Measurements from ENCODE around the gene OSBPL10. TPM values are rescaled to one million over a fixed set of nuclear protein-coding genes. Genes with fewer than 3 reads are reported as not detected.

OSBPL10 gene
- polyA plus RNA-seq, 1 donor from 2014 or later = 2.0 TPM

DNA sequence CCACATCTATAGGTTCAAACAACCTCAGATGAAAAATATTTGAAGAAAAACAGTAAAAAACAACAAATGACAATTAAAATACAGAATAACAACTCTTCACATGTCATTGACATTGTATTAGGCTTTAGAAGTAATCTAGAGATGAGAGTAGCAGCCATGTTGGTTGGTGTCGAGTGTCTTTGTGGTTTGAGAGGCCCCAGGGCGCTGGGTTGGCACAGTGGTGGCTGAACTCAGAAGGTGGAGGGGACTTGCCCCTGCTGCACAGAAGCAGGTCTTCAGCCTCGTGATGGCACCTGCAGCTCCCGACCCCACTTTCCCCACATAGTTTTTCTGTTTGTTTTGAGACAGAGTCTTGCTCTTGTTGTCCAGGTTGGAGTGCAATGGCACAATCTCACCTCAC is 187.2 kb downstream of the OSBPL10 start:
- no peaks in the 10 kb centered on the region for H4K20me1 ChIP-seq (ENCODE audit: insufficient read depth)
- H2AFZ ChIP-seq (ENCODE audit: low read depth, low read length) = no peak overlapping the region
- H3F3A ChIP-seq (ENCODE audit: insufficient read depth, low read length, poor library complexity, severe bottlenecking) = no peaks in the 10 kb centered on the region
- H3K27ac ChIP-seq (ENCODE audit: low read length) = no peak overlapping the region
- no peaks in the 10 kb centered on the region for H3K36me3 ChIP-seq (ENCODE audit: insufficient read depth, low read length)
- H3K9me3 ChIP-seq (ENCODE audit: low read length) = no peaks in the 10 kb centered on the region
- no peak overlapping the region for H3K4me3 ChIP-seq (ENCODE audit: low read length)
- H3K9ac ChIP-seq (ENCODE audit: low read length) = no peak overlapping the region
- TF ChIP-seq RAD21 (conservative IDR thresholded peaks at IDR 0.05) = no peak
- TF ChIP-seq POLR2AphosphoS5 (IDR thresholded peaks at IDR 0.05) = no peak
- no peak for TF ChIP-seq SMC3 (conservative IDR thresholded peaks at IDR 0.05; ENCODE audit: poor library complexity)
- TF ChIP-seq, protein P1, sequence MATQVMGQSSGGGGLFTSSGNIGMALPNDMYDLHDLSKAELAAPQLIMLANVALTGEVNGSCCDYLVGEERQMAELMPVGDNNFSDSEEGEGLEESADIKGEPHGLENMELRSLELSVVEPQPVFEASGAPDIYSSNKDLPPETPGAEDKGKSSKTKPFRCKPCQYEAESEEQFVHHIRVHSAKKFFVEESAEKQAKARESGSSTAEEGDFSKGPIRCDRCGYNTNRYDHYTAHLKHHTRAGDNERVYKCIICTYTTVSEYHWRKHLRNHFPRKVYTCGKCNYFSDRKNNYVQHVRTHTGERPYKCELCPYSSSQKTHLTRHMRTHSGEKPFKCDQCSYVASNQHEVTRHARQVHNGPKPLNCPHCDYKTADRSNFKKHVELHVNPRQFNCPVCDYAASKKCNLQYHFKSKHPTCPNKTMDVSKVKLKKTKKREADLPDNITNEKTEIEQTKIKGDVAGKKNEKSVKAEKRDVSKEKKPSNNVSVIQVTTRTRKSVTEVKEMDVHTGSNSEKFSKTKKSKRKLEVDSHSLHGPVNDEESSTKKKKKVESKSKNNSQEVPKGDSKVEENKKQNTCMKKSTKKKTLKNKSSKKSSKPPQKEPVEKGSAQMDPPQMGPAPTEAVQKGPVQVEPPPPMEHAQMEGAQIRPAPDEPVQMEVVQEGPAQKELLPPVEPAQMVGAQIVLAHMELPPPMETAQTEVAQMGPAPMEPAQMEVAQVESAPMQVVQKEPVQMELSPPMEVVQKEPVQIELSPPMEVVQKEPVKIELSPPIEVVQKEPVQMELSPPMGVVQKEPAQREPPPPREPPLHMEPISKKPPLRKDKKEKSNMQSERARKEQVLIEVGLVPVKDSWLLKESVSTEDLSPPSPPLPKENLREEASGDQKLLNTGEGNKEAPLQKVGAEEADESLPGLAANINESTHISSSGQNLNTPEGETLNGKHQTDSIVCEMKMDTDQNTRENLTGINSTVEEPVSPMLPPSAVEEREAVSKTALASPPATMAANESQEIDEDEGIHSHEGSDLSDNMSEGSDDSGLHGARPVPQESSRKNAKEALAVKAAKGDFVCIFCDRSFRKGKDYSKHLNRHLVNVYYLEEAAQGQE (IDR thresholded peaks at IDR 0.05; ENCODE audit: borderline replicate concordance) = no peak
- no peak for TF ChIP-seq TAF1 (IDR thresholded peaks at IDR 0.05; ENCODE audit: low read depth)
- no peak for TF ChIP-seq EP300 (conservative IDR thresholded peaks at IDR 0.05; ENCODE audit: poor library complexity, severe bottlenecking)
- TF ChIP-seq EZH2 (IDR thresholded peaks at IDR 0.05; ENCODE audit: borderline replicate concordance, insufficient read depth, low read length, poor library complexity, severe bottlenecking) = no peak
- TF ChIP-seq, protein P2, sequence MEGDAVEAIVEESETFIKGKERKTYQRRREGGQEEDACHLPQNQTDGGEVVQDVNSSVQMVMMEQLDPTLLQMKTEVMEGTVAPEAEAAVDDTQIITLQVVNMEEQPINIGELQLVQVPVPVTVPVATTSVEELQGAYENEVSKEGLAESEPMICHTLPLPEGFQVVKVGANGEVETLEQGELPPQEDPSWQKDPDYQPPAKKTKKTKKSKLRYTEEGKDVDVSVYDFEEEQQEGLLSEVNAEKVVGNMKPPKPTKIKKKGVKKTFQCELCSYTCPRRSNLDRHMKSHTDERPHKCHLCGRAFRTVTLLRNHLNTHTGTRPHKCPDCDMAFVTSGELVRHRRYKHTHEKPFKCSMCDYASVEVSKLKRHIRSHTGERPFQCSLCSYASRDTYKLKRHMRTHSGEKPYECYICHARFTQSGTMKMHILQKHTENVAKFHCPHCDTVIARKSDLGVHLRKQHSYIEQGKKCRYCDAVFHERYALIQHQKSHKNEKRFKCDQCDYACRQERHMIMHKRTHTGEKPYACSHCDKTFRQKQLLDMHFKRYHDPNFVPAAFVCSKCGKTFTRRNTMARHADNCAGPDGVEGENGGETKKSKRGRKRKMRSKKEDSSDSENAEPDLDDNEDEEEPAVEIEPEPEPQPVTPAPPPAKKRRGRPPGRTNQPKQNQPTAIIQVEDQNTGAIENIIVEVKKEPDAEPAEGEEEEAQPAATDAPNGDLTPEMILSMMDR (IDR thresholded peaks at IDR 0.05; ENCODE audit: poor library complexity, severe bottlenecking) = no peak
- no peak for TF ChIP-seq MXI1 (conservative IDR thresholded peaks at IDR 0.05; ENCODE audit: poor library complexity, severe bottlenecking)
- H3K79me2 ChIP-seq (replicated peaks; ENCODE audit: insufficient read depth, low read length) = no peaks in the 10 kb centered on the region
- no peaks in the 10 kb centered on the region for H3K27me3 ChIP-seq (ENCODE audit: insufficient read depth, low read depth, low read length)
- no peaks in the 10 kb centered on the region for H3K9me2 ChIP-seq (ENCODE audit: insufficient read depth, low read length)
- no peak overlapping the region for H3K4me2 ChIP-seq (ENCODE audit: low read length)

DNA sequence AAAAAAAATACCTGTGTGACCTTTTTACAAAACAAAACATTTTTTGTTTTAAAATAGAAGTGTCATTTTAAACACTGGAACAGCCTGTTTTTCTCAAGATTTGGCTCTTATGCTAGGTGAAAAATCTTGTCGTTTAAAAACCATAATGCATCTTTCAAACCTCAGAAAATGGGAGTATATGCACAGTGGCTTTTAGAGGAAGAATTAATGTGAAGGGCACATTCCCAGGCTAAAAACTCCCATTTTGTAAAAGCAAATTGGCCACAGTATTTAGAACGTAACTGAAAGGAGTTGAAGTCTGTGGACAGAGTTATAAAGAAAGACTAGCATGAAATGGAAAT is 190.0 kb downstream of the OSBPL10 start:
- Histone ChIP-seq H3K9me2 (ENCODE audit: insufficient read depth, low read length) (no peaks in the 10 kb centered on the region), H3K4me3 (ENCODE audit: low read length) (no peak overlapping the region), H3F3A (ENCODE audit: insufficient read depth, low read length, poor library complexity, severe bottlenecking) (no peaks in the 10 kb centered on the region), H3K27me3 (ENCODE audit: insufficient read depth, low read depth, low read length) (no peaks in the 10 kb centered on the region), H3K9ac (ENCODE audit: low read length) (no peak overlapping the region), H3K4me2 (ENCODE audit: low read length) (no peak overlapping the region), H3K79me2 (replicated peaks; ENCODE audit: insufficient read depth, low read length) (no peaks in the 10 kb centered on the region), H3K27ac (ENCODE audit: low read length) (no peak overlapping the region), H3K36me3 (ENCODE audit: insufficient read depth, low read length) (no peaks in the 10 kb centered on the region), H2AFZ (ENCODE audit: low read depth, low read length) (no peak overlapping the region), H4K20me1 (ENCODE audit: insufficient read depth) (no peaks in the 10 kb centered on the region), H3K9me3 (ENCODE audit: low read length) (no peaks in the 10 kb centered on the region)
- TF ChIP-seq, protein P2 (IDR thresholded peaks at IDR 0.05; ENCODE audit: poor library complexity, severe bottlenecking) = no peak
- TF ChIP-seq SMC3 (conservative IDR thresholded peaks at IDR 0.05; ENCODE audit: poor library complexity) = no peak
- no peak for TF ChIP-seq MXI1 (conservative IDR thresholded peaks at IDR 0.05; ENCODE audit: poor library complexity, severe bottlenecking)
- TF ChIP-seq RAD21 (conservative IDR thresholded peaks at IDR 0.05) = no peak
- TF ChIP-seq, protein P1 (IDR thresholded peaks at IDR 0.05; ENCODE audit: borderline replicate concordance) = no peak

Measured in neural cell (in vitro differentiated cells).